ENCODE results near the gene AKR7A3.

AKR7A3 gene

DNA sequence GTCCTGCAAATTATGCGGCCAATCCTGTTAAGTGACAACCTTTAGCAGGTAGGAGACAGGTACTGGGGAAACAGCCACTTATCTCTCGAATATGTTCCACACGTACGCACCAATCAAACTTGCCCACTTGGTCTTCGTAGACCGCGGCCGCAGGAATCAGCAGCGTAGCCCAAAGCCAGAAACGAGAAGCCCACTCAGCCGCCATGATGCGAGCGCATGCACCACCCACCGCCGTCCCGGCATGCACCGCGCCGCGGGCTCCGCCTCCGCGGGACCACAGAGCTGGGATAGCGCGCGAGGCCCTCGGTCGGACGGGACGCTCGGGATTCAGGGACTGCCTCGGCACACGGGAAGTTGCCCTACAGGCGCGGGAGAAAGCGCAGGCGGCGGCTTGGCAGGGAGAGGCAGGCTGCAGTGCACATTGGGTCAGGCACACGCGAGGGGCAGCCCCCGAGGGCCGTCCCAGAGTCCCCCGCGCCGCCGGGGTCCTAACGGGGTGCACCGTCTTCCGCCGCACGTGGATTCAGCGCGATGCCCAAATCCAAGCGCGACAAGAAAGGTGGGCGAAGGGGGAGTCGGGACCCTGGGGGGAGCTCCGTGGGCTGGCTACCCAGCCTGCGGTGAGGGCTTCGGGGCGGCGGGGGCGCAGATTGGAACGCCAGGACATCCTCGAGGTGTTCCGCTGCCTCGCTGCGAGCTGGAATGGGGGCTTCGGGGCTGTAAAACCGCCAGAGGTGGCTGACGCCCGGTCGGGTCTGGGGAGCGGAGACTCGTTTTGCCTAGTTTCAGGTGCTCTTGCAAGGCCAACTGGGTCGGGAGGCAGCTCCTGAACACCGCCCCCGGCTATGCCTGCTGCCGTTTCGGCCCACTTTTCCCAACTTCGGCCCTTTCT, 37.0 kb downstream of the AKR7A3 start, which contains the start of the genes EMC1 and MRTO4:
Gene EMC1, minus strand, starts transcription at position 220 of the 892 bp plus-strand sequence. Its CDS starts 15 bp downstream, at position 205.
Gene MRTO4, plus strand, starts transcription at position 501 of the 892 bp plus-strand sequence. Its CDS starts 31 bp downstream, at position 532.
- DNase-seq (ENCODE audit: low spot score) = peak; percentile 98

DNA sequence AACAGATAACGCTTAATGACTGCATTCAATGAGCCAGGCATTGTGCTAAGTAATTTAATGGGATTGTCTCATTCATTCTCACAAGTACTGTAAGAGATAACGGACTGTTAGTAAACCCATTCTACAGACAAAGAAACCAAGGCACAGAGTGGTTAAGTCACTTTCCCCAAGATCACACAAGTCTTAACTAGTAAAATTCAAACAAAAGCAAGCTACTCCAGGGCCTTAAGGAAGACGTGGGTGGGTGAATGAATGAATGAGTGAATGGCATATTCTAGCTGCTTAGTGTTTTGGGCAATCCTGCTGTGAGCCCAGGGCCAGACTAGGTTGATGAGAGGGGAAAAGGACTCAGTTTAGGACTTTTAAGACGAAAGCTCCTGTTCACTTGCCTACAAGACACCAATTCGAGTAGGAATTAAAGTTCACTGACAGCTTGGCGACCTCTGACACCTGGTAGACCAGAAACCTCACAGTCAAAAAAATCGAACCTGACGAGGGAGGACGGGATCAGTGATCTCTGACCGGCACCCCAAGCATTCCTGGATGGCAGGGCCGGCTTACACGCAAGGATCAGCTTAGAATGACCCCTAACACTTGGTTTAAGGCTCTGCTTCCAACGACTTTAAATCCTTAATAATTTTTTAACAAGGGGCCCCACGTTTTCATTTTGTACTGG, 37.8 kb downstream of the AKR7A3 start:
- DNase-seq (ENCODE audit: low spot score) = no peak

GRCh38 chr1:19240673-19241538, 47.7 kb downstream of the AKR7A3 start:
- DNase-seq (ENCODE audit: low spot score) = peak; percentile 90

DNA sequence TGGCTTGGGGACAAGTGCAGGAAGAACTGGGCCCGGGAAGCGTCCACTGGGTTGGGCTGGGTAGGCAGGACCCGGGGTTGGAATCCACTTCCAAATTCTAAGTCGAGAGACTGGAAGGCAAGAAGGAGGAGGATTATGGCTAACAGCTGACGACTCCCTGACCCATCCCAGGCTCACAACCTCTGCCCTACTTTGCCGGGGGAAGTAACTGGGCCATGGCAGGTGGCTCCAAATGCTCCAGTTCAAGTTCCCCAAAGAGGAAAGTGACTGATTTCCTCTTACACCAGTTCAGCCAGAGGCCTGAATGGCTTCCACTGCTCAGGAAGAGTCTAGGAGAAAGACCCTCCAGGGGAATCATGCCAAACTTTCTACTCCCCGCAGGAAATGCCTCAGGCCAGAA, 48.7 kb downstream of the AKR7A3 start:
- no peak for DNase-seq (ENCODE audit: low spot score)

GRCh38 chr1:19234224-19234623, 54.3 kb downstream of the AKR7A3 start:
- no peak for DNase-seq (ENCODE audit: low spot score)

All from iPS-NIHi11 (cell line).